Measurements from ENCODE around the gene GRID2. TPM values are rescaled to one million over a fixed set of nuclear protein-coding genes. Genes with fewer than 3 reads are reported as not detected.
A peak's percentile ranks its signal among the peaks of the same experiment; 100 is the strongest.

The GRID2 gene
- total RNA-seq, 1 donor, result not detected

DNA sequence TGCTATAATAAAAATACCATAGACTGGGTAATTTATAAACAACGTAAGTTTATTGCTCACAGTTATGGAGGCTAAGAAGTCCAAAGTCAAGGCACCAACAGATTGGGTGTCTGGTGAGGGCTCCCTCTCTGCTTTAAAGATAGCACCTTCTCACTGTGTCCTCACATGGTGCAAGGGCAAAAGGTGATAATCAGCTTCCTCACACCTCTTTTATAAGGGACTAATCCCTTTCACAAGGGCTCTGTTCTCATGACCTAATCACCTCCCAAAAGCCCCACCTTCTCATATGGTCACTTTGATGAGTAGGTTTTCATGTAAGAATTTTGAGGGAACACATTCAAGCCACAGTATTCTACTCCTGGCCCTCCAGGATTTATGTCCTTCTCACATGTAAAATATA lies 883.1 kb downstream of the GRID2 start:
- no peak overlapping the region for H3K4me3 ChIP-seq (ENCODE audit: low read depth, low read length)
- no peak for DNase-seq (ENCODE audit: low read depth)

DNA sequence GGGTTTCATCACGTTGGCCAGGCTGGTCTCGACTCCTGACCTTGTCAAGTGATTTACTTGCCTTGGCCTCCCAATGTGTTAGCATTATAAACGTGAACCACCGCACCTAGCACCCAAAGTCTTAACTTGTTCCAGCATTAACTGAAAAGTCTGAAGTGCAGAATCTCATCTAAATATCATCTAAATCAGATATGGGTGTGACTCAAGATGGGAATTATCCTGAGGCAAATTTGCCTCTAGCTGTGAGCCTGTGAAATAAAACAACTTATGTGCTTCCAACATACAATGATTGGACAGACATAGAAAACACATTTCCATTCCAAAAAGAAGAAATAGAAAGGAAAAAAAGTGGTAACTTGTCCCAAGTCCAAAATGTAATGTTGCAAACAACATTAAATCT lies 883.7 kb downstream of the GRID2 start:
- DNase-seq (ENCODE audit: low read depth), result no peak
- H3K4me3 ChIP-seq (ENCODE audit: low read depth, low read length), result no peak overlapping the region
- TF ChIP-seq, protein P1, sequence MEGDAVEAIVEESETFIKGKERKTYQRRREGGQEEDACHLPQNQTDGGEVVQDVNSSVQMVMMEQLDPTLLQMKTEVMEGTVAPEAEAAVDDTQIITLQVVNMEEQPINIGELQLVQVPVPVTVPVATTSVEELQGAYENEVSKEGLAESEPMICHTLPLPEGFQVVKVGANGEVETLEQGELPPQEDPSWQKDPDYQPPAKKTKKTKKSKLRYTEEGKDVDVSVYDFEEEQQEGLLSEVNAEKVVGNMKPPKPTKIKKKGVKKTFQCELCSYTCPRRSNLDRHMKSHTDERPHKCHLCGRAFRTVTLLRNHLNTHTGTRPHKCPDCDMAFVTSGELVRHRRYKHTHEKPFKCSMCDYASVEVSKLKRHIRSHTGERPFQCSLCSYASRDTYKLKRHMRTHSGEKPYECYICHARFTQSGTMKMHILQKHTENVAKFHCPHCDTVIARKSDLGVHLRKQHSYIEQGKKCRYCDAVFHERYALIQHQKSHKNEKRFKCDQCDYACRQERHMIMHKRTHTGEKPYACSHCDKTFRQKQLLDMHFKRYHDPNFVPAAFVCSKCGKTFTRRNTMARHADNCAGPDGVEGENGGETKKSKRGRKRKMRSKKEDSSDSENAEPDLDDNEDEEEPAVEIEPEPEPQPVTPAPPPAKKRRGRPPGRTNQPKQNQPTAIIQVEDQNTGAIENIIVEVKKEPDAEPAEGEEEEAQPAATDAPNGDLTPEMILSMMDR (IDR thresholded peaks at IDR 0.05; ENCODE audit: insufficient read depth, low read depth, low read length), result no peak

More for the DNA sequence above, 883.1 kb downstream of the GRID2 start:
- TF ChIP-seq, protein P1 (IDR thresholded peaks at IDR 0.05; ENCODE audit: insufficient read depth, low read depth, low read length), result no peak

DNA sequence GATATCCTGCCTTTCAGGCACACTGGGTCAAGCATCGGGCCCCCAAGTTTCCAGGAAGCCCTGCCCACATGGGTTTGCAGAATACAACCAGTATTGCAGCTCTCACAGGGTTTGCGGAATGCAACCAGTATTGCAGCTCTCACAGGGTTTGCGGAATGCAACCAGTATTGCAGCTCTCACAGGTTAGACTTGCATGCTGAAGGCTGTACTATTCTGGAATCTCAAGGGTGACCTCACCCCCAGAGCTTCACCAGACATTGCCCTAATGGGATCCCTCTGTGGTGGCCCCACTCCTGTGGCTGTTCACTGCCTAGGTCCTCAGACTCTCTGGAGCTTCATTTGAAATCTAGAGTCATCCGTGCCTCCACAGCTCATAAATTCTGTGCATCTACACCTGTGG lies 884.1 kb downstream of the GRID2 start:
- DNase-seq (ENCODE audit: low read depth), result no peak
- H3K4me3 ChIP-seq (ENCODE audit: low read depth, low read length), result no peak overlapping the region
- TF ChIP-seq, protein P1 (IDR thresholded peaks at IDR 0.05; ENCODE audit: insufficient read depth, low read depth, low read length), result no peak

DNA sequence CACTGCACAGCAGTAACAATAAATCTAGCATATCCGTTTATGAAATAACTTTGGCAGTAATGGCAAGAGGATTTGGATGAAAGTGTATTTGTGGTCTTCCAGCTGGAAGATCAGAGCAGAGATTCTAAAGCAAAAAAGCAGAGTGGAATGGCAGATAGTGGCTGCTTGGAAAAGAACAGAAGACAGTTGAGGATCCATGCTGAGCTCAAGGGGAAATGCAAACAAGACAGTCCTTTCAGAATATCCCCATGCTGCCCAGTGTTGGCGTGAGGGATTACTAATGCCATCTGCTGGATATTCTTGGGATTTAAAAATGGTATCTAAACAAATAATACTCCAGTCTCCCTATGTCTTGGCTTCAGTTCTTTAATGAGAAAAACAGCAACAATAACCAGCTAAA lies 895.7 kb downstream of the GRID2 start:
- H3K4me3 ChIP-seq (ENCODE audit: low read depth, low read length), result no peak overlapping the region
- peak; percentile 9 for DNase-seq (ENCODE audit: low read depth)

DNA sequence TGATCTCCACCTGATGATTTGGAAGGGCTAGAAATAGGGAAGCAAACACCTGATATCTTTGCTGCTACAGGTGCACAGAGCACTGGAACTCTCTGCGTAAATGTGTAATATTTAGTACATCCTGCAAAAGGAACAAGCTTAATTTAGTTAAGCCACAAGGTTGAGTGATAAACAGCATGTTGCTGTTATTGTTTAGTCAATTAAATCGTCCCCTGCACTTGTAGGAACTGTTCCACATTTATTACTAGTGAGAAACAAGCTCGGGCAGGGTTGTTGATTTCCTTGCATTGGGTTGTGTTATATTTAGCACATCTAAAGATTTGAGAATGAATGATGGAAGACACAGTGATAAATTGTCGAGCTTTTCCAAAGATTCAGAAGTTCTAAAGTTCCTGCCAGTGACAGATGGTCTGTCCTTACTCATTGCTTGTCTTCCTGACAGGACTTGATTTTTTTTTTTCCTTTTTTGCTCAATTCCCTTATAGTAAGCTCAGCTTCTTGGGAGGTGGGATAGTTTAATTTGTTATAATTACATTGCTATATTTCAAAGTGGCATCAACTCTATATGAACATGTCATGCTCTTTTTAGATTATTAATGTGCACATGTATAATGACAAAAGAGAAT lies 897.8 kb downstream of the GRID2 start:
- DNase-seq (ENCODE audit: low read depth), result no peak
- H3K4me3 ChIP-seq (ENCODE audit: low read depth, low read length), result no peak overlapping the region
- TF ChIP-seq, protein P1 (IDR thresholded peaks at IDR 0.05; ENCODE audit: insufficient read depth, low read depth, low read length), result no peak

More for the DNA sequence above, 895.7 kb downstream of the GRID2 start:
- TF ChIP-seq, protein P1 (IDR thresholded peaks at IDR 0.05; ENCODE audit: insufficient read depth, low read depth, low read length), result no peak

DNA sequence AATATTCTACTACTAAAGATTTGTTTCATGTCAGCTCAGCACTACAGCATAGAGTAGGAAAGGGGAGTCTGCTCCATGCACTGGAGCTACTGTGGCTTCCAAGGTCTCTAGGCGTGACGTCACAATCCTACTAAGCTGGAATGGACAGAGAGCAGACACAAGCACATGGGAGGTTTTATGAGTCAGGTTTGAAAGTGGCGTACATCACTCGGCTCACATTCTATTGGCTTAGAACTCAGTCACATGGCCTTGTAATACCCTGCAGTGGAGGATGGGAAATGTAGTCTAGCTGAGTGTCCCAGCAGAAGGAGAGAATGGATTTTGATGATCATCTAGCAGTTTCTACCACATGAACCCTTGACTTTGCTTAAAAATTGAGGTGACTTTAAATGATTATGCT lies 899.9 kb downstream of the GRID2 start:
- DNase-seq (ENCODE audit: low read depth), result no peak
- no peak overlapping the region for H3K4me3 ChIP-seq (ENCODE audit: low read depth, low read length)
- TF ChIP-seq, protein P1 (IDR thresholded peaks at IDR 0.05; ENCODE audit: insufficient read depth, low read depth, low read length), result no peak

DNA sequence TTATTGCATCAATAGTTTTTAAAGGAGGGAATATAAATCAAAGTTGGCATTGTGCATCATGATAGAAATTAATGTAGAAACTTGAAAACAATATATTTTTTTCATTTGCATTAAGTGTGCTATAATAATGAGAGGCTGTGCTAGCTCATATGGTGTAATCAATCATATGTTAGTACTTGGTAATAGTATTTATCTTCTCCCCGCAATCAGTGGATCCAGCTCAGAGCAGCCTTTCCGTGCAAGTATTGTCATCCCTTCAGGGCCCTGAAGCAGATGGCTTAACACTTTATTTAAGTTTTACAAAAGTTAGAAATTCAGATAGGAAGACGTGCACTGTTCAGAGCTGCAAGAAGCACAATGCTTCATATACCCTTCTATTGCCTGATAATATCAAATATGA lies 908.5 kb downstream of the GRID2 start:
- no peak for DNase-seq (ENCODE audit: low read depth)
- no peak overlapping the region for H3K4me3 ChIP-seq (ENCODE audit: low read depth, low read length)
- TF ChIP-seq, protein P1 (IDR thresholded peaks at IDR 0.05; ENCODE audit: insufficient read depth, low read depth, low read length), result no peak
